COLO829 (cell line): ENCODE results near the gene TANGO2.

Experiments used
- DNase-seq: peaks from one replicate; pipeline ENCODE4 v3.0.0; 2012; ENCODE audit warnings: low spot score

The TANGO2 gene

DNA sequence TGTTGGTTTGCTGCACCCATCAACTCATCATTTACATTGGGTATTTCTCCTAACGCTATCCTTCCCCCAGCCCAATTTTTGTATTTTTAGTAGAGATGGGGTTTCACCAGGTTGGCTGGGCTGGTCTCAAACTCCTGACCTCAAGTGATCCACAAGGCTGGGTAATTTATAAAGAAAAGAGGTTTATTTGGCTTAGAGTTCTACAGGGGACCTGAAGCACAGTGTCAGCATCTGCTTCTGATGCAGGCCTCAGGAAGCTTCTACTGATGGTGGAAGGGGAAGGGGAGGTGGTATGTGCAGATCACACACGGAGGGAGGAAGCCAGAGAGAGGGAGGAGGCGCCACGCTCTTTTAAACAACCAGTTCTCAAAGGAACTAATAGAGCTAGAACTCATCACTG is 25.8 kb downstream of the TANGO2 start:
- DNase-seq = no peak

DNA sequence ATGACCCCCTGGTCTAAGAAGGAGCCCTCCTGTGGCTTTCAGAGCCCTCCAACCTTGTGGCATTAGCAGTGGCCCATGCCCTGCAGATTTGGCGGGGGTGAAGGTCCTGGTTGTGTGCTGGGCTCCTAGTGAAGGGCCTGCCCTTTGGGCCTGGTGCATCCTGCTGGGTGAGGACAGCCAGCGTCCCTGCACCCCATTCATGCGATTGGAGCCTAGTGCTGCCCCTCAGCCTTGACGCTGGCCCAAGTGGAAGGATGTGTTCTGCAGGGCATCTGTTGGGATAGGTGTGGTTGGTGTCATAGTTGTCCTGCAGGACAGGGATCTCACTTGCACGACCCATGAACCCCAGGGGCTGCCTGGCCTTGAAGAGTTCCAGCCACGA is 31.0 kb downstream of the TANGO2 start:
- DNase-seq = no peak

DNA sequence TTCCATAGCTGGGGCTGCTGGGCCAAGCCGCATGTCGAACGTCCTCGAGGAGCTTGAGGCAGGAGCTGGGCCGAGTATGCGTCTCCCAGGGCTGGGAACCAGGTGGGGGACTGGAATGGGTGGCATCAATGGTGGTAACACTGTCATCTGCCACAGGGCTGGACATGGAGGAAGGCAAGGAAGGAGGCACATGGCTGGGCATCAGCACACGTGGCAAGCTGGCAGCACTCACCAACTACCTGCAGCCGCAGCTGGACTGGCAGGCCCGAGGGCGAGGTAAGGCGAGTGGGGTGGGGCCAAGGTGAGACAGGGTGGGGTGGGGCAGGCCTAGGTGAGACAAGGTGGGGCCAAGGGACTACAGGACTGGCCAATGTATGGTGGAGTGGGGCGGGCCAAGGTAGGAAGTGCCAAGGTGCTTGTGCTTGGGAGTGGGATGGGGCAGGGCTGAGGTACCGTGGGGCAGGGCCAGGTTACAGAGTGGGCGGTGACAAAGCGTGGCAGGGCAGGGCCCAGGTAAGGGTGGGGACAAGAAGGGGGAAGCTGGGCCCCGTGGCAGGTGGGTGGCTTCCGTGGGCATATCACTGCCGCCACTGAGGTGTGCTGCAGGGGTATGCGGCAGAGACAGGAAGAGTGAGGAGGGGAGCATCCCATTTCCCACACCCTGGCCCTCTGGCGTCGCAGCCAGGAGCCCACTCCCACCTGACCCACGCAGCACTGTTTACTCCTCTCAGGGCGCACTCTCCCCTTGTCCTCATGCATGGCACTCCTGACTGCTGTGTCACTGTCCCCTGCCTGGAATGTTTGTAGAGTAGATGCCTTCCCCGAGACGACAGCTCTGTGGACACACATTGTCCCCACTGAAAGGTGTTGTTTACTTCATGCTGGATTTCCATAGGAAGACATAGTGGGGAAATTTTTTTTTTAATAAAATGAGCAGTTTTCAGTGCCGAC is 31.7 kb downstream of the TANGO2 start:
- DNase-seq = no peak

DNA sequence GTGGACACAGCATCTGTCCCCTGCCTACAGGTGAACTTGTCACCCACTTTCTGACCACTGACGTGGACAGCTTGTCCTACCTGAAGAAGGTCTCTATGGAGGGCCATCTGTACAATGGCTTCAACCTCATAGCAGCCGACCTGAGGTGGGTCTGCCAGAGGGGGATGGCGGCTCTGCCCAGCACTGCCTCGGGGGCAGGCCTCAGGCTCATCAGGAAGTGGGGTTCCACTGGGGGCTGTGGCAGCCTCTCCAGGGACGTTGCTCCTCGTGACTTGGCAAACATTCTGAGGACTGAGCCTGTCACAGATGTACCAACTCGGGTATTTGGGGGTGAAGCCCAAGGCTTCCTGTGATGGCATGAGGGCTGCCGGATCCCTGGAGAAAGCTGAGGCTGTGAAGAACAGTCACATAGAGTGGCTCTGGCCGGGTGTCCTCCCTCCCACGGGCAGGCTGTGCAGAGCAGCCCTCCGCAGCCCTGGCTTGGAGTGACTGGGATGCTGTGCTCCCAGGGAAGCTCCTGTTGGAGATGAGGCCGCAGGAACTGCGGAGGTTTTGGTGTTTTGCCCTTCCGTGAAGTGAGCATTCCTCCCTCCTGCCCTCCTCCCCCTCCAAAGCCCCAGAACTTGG is 32.6 kb downstream of the TANGO2 start:
- DNase-seq = no peak

DNA sequence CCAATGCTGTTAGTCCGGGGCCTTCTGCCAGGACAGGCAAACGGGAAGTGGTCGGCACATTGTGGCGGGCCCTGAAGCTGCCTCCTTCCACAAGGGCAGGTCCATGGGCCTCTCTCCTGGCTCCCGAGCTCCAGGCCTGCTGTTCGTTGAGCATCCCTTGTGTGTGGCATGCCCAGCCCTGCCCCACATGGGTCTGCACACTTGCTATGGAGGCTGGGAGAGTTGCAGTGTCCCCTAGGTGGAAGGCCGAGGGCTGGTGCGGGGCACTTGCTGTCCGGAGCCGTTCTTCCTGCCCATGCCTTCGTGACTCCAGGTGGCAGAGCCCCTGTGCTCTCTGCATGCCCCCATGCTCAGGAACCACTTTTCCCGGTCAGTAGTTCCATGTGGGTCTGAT is 33.1 kb downstream of the TANGO2 start:
- no peak for DNase-seq

DNA sequence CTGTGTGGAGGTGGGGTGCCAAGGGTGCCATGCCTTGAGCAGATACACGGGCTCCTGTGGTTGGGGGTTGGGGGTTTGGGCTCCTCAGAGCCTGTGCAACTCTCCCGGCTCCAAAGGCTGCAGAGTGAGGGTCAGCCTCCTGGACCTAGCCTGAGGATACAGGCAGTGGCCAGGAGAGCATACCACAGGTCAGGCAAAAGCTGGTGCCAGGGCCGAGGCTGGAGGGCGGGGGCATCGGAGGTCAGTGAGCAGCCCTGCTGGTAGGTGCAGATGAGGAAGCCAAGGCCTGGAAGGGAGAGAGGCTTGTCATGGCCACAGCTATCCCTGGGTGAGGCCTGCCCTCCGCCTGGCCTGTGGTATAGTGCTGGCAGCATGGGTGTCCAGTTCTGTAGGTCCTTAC is 33.6 kb downstream of the TANGO2 start:
- no peak for DNase-seq

DNA sequence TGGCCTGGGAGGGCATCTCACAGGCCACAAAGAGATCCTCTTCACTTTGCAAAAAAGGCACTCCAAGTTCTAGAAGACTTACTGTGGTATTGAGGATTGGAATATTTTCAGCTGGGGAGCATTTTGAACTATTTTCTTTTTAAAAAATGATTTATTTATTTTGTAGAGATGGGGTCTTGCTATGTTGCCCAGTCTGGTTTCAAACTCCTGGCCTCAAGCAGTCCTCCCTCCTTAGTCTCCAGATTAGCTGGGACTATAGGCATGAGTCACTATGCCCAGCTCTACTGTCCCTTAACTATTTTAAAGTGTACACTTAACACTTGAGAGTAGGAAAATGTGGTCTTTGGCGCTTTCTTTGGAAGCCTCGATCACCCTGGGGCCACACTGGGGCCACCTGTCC is 34.2 kb downstream of the TANGO2 start:
- no peak for DNase-seq

DNA sequence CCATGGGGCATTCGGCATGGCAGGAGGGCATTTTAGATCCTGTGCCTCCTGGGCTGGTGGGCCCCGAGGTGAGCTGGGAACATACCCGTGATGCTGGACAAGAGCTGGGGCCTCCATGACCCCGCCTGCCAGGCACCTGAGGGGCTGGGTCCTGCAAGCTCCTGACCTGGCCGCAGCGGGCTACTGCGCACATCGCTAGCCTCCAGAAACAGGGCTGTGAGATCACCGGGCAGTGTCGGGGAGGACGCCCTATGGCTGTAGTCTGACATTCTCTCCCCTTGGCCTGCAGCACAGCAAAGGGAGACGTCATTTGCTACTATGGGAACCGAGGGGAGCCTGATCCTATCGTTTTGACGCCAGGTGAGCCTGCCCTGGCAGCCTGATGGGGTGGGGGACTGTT is 34.7 kb downstream of the TANGO2 start:
- no peak for DNase-seq

DNA sequence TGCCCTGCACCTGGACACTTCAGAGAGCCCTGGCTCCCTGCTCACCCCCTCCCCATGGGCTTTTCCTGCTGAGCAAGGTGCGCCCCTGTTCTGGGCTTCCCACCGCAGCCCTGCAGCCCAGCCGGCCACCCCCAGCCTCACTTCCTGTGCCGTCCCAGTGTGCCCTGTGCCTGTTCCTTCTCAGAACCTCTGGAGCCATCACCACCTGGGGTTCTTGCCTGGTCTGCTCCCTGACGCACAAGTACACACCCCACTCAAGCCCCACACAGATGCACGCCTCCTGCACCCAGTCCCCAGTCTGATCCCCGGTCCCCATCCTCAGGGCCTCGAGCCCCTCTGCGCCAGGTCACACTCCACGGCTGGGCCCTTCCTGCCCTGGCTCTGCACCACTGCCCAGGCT is 35.3 kb downstream of the TANGO2 start:
- DNase-seq = no peak

DNA sequence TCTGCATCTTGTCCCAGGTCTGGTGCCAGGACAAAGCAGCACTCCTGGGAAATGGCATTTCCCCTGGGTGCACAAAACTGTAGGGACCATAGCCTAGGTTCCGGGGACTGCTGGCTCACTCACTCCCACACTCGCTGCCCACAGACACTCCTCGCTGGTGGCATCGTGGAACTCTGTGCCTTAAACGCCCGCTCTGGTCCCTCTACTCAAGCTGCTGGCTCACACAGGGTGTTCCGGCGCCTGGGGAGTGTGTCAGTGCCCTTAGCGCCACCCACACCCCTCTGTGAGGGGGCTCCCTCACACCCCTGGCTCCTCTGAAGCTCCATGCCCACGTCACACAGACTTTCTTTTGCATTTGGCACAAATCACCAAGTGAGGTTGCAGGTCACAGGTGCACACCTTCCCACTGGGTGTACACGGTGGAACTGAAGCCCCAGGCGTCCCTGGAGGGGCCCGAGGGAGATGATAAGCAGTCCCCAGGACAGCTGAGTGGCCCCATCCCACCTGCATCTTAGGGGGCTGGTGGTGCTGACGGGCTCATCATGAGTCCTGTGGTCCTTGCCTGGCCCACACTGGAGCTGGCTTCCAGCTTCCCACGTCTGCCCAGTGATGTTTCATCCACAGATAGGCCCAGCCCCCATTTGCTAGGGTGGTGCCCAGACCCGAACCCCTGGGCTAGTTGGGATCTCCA is 35.9 kb downstream of the TANGO2 start:
- no peak for DNase-seq

DNA sequence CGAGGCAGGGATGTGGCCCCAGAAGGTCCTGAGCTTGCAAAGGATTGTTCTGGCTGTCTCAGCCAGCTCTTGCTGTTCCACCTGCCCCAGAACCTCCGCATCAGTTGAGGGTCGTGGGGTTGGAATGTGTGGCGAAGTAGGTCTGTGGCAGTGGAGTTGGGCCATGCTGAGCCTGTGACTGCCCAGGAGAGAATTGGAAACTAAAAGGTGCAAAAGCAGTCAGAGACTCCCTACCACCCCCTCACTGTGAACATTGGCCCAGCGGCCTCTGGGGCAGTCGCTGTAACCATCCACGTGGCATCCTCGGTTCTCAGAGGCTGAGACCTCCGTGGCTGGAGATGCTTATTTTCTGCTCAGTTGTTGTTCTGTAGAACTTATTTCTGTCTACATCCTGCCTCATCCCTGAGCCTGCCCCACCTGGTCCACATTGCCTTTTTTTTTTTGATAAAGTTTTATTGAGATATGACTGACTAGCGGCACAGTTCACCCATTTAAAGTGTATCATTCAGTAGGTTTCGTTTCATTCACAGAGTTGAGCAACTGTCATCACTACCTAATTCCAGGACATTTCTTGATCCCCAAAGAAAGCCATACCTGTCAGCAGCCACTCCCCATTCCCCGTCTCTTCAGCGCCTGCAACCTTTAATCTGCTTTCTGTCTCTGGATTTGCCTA is 36.8 kb downstream of the TANGO2 start:
- no peak for DNase-seq

DNA sequence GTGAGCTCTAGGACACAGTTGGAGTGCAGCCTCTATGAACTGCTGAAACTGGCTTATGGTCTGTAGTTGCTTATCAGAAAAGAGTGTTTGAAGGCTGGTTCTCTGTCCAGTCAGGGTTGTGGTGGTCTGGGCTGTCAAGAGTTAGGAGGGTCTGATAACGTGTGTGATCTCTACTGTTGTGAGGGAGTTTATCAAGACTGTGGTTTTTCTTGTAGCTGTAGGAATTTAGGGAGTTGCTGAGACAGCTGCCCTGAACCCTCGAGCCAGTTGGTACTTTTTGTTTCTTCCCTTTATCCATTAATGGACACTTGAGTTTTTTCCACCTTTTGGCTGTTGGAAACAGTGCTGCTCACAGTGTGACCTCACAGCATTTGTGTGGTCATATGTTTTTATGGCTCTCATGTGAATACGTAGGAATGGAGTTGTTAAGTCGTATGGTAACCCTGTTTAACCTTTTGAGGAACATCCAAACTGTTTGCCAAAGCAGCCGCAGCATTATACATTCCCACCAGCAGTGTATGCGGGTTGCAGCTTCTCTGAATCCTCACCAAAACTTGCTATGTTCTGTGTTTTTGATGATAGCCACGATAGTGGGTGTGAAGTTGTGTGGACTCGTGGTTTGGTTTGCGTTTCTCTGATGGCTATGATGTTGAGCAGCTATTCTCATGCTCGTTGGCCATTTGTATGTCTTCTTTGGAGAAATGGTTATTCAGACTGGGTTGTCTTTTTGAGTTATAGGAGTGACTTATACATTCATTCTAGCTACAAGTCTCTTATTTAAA is 38.3 kb downstream of the TANGO2 start:
- DNase-seq = no peak

DNA sequence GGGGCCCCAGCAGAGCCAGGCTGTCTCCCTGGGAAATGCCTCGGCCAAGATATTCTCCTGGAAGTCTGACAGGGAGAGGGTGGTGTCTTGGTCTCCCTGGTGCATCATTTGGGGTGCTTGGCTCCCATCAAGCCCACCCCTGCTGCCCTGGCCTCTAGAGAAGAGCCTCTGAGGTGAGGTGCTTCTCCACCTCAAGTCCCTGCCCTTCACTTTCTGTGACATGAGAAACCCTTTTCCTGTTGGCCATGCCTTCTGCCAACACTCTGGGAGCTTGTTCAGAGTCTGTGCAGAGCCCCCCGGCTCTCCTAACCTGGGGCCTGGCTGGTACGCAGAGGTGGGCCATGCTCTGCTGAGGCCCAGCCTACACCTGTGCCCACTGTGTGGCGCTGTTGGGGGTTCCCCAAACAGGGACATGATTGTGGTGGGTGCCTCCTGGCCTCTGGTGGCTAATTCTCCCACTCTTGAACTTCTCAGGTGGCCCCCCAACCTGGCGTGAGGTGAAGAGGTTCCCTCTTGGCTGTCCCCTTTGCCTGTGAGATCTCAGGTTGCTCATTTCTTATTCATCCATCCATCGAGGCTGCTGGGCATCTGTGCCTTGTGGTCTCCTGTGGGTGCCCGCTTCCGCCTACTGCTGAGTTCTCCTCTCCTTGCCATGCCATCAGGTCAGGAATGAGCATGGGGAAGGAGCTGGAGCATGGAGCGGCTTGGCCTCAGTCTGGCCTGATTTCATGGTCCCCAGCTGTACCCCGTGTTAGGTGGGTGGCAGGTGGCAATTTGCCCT is 40.0 kb downstream of the TANGO2 start:
- DNase-seq = no peak

DNA sequence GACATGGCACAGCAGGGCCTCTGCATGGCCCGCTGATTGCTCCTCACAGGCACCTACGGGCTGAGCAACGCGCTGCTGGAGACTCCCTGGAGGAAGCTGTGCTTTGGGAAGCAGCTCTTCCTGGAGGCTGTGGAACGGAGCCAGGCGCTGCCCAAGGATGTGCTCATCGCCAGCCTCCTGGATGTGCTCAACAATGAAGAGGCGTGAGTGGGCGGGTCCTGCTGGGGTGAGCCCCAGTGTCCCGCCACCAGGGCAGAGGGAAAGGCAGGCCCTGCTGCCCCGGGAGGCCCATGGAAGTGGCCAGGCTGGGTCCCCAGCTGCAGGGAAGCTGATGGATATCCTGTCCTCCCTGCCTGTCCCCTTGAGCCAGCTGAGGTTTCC is 40.6 kb downstream of the TANGO2 start:
- no peak for DNase-seq

DNA sequence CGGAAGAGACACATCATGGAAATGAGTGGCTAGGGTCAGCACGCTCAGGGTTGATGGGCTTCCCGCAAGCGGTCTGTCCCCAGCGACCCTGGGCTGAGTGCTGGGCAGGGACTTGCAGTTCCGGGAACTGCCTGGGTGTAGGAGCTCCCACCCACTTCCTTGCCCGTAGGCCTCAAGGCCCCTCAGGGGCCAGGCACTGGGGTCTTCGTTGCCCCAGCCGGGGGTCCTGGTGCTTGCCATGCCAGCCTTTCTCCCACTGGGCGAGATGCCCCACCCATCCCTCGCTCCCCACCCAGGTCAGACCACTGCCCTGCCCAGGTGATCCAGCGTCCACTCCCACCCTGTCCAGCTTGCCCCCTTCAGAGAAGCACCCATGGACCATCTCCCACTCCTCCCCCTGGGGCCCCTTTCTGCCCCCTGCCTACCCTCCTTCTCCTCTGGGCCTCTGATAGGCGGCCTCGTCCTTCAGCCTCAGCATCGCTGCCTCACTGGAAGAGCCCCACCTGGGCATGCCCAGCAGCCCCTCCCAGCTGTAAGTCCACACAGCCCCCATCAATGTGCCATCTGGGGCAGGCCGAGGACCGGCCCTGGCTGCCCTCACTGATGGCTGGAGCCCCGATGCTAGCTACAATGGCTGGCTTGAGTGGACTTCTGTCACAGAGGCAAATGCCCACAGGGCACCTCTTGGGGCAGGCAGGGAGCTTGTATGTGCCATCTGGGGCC is 41.3 kb downstream of the TANGO2 start:
- no peak for DNase-seq

DNA sequence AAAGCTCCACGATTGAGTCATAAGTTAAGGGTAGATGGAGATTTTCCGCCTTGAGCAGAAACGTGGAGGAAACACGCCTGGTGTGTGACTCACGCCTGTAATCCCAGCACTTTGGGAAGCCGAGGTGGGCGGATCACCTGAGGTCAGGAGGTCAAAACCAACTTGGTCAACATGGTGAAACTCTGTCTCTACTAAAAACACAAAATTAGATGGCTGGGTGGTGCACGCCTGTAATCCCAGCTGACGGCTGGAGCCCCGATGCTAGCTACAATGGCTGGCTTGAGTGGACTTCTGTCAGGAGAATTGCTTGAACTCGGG is 41.8 kb downstream of the TANGO2 start:
- DNase-seq = peak; percentile 47

DNA sequence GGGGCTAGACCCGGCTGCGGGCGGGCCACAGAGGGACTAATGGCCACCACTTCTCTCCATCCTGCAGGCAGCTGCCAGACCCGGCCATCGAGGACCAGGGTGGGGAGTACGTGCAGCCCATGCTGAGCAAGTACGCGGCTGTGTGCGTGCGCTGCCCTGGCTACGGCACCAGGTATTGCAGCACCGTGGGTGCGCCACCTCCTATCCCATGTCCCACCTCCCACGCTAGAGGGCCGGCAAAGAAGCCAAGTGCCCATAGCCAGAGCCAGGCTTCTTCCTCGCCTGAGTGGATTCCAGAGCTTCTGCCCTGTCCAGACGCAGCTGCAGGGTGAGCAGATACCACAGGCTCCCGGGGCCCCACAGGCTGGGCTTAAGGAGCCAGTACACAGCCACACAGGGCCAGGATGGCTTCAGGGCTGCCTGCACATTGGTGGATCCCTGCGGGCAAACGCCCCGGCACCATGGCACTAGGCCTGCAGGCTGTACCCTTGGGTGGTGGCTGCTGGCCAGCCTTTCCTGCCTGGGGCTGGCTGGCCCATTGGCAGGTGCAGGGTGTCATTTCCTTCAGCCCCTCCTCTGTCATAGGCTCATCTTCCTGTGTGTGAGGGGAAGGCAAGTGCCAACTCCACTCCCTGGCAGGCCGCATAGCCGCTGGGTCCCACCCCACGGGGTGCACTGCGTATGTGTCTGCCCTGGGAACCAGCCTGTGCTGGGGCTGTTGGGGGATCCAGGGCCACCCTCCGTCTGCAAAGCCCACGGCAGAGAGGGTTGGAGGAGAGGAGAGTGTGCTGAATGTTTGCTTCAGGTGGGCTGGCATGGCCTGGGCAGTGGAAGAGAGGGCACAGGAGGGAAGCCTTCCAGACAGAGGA is 42.6 kb downstream of the TANGO2 start:
- no peak for DNase-seq

DNA sequence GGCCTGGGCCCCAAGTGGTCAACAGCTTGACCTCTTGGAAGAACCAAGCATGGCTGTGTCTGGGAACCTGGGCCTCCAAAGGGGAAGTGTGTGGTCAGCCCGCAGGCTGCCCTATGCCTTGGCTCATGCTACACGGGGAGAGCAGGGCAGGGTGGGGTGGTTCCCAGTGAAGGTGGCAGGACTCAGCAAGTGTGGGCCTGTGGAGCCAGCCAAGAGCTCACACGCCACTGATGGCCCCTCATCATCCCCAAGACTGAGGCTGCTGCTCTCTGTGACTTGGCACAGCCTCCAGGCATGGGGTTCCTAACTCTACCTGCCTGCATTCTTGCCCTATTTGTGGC is 43.2 kb downstream of the TANGO2 start:
- no peak for DNase-seq

DNA sequence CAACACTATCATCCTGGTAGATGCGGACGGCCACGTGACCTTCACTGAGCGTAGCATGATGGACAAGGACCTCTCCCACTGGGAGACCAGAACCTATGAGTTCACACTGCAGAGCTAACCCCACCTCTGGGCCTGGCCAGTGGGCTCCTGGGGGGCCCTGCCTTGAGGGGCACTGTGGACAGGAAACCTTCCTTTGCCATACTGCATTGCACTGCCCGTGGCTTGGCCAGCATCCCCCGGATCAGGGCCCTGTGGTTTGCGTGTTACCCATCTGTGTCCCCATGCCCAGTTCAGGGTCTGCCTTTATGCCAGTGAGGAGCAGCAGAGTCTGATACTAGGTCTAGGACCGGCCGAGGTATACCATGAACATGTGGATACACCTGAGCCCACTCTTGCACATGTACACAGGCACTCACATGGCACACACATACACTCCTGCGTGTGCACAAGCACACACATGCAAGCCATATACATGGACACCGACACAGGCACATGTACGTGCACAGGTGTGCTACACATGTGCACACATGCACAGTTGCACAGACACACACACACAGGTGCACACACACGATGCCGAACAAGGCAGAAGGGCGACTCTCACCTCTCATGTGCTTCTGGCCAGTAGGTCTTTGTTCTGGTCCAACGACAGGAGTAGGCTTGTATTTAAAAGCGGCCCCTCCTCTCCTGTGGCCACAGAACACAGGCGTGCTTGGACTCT is 43.8 kb downstream of the TANGO2 start:
- no peak for DNase-seq
